HG03175 (cell line): ENCODE results near the gene NENF.
"Not testable (repeated sequence)": the region's sequence is repeated elsewhere in the genome, so short reads cannot be mapped to it uniquely, and the experiment has no call there.

Source experiments
- ATAC-seq: cut with Tn5 transposase; IDR thresholded peaks from one replicate; pipeline ENCODE4 v1.9.1; 2021; ENCODE audit warnings: mild to moderate bottlenecking, moderate library complexity; ENCODE audit not compliant: unreplicated experiment

The NENF gene

DNA sequence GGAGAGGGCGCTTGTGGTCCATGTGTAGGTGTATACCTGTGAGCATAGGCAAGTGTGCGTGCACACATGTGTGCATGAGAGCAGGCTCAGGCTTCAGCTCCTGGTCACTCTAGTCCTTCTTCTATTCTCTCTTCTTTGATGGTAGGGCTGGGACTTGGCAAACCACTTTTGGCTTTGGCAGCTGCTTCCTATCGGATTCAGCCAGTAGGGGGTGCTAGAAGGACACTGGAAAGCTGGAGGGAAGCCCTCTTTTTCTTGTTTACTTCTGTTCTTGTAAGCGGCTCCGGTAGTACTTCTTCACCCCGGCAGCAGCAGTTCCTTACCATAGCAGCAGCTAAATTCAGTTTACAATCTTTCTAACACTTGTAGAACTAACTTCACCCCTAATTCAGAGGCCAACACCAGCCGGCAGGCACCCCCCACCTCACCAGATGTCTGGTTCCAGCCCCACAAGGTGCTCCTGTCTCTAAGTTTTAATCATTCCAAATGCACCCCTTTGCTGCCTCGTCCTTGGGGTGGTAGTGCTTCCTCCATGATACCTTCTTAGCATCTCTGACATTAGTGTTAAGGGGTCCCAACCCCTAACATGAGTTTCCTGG lies 25.1 kb downstream of the NENF start:
- no peak for ATAC-seq

DNA sequence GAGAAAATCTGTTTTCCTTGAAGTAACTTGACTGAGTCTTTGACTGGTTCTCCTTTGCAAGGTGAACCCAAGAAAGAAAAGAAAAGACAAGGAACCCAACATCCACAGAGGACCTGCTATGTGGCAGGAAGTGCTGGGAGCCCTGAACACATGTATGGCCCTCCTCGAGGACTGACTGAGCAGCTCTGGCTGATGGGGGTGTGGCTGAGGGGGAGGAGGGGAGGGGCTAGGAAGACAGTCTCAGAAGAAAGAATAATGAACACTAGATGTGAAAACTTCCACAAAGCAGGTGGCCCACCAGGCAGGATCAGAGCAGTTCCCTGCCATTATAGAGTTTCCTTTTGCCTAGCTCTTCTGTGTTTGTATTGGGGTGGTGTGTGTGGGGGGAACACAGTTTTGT lies 26.1 kb downstream of the NENF start:
- no peak for ATAC-seq

DNA sequence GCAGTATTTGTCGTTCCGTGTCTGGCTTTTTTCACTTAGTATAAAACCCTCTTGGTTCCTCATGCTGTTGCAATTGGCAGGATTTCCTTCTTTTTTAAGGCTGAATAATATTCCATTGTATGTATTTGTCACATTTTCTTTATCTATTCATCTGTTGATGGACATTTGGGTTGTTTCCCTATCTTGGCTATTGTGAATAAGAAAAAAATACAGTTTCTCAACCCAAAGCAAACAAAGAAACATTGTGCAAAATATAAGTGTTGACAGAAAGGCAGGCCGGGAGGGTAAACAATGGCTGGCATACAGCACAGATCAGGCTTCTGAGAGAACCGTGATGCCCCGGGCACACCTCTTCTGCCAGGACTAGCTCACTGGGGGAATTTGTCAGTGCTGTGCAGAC lies 26.9 kb downstream of the NENF start:
- ATAC-seq: no peak

DNA sequence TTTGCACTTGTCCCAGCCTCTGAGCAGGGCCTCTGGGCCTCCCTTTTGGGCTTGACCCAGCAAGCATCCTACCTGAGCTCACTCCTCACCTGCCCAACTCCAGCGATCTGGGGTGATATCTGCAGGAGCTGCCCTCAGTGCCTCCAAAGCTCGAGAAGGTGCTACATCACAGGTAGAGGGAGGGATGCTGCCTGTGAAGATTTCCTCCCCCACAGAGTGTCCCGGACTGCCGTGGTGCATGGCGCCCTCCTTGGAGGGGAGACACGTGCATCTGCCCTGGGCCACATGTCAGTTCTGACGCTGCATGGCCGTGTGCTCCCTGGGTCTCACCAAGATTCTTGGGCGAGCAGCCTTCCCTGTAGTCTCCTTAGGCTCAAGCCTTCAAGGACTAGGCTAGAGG lies 27.7 kb downstream of the NENF start:
- no peak for ATAC-seq

DNA sequence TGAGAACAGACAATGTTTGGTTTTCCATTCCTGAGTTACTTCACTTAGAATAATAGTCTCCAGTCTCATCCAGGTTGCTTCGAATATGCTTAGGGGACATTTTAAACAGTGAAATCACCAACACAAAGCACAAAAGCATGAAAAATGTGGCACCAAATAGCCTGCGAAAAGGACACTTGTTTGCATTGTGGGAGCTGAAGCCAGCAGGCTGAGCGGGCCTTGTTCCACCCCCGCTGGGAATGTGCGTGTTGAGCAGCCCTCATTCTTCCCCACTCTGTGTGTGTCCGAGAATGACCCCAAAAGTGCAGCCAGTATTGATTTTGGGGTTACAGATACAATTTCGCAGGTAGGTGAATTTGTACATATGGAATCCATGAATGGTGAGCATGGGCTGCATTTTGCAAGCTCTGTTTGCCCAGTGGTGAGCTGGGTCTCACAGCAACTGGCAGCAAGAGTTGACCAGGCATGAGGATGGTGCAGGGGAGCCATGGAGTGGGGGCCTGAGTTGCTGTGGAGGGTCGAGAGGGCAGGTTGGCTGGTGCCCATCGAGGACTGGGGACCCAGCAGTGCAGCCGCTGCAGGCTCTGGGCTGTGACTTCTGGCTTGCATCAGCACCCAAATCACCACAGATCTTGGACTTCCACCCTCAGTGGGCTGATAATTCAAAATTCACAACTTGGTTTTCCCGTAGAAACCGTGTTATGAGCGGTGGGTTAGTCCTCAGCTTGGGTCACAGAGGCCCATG lies 29.4 kb downstream of the NENF start:
- ATAC-seq: no peak

DNA sequence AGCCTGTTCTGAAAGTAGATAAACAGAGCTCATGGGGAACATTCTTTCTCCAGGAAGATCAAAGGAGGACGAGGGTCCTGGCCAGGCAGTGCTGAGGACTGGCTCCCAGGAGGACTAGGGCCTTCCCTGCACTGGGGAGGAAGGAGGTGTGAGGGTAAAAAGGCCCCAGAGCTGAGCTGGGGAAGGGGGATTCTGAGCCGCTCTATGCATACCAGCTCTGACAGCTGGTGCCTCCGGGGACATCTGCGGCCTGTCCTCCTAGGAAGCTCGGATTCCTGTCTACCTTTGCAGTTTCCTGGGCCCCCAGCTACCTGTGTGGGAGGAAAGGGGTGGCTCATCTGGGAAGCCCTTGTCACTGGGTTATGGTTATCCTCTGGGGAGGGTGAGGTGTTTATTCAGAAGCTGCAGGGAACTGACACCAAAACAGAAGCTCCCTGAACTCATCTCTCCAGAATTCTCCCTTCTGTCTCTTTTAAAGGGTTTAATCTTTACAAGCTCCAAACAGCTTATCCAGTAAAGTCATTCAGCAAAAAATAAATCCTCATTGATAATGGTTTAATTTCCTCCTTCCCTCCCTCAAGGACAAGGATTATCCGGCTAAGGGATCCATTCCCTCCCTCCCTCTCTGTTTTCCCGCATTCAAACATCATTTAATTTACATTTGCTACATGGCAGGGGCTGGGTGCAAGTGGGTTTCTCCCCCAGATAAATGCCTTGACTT lies 31.0 kb downstream of the NENF start:
- ATAC-seq: no peak

DNA sequence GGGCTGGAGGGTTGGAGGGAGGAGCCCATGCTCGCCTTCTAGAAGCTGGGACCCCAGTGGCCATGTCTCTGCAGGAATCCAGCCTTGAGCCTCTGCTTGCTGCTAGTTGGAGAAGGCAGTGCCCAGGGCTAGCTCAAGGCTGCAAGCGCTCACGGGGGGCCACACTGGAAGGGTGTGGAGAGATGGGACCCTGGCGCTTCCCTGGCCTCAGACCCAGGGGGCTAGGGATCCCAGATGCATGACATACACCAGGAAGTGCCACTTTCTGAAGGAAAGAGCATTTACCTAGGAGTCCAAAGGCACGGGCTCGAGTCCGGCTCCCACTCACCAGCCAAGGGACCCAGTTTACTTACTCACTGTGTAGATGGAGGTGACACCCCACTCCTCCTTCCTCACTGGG lies 32.6 kb downstream of the NENF start:
- no peak for ATAC-seq

DNA sequence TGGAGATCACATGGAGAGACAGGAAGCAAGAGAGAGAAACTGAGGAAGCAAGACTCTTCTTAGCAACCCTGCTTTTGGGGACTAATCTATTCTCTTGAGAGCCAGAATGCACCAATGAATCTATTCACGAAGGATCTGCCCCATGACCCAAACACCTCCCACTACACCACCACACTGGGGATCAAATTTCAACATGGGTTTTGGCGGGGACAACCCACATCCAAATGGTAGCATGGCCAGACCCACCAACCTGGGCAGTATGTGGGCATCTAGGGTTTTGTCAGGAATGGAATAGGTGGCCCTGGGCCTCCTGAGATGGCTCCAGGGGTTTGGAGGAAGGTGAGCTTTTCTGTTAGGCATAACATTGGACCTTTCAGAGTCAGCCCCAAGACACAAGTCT lies 33.7 kb downstream of the NENF start:
- ATAC-seq: no peak

DNA sequence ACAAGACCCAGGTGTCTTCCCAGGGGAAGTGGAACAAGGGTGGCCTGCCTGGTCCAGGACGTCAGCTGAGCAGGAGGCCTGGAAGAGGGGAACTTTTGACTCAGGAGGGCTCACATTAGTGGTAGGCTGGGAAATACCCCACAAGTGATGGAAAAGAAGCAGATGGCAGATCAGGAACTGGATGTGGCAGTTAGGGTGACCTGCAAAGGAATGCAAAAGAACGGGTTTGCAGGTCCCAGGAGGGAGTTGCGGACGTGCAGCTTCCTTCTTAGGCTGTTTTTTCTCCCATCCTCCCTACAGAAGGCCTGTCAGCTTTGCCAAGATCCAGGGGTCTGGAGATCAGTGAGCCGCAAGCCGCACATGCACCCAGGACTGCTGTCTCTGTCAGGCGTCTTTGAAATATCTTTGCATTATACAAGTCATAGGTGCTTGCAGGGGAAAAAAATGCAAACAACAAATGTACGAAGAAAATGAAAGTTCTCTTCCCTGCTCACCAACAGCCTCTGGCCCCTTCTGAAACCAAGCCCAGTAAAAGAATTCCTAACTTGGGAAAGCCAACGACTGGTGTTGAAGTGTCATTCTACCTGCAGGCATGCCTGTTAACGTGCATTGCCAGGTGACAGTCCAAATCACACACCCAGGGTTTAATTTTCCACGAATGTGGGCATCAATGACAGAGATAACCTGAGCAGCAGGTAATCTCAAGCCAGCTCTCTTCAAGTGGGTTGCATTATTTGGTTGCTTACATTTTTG lies 34.4 kb downstream of the NENF start:
- no peak for ATAC-seq

DNA sequence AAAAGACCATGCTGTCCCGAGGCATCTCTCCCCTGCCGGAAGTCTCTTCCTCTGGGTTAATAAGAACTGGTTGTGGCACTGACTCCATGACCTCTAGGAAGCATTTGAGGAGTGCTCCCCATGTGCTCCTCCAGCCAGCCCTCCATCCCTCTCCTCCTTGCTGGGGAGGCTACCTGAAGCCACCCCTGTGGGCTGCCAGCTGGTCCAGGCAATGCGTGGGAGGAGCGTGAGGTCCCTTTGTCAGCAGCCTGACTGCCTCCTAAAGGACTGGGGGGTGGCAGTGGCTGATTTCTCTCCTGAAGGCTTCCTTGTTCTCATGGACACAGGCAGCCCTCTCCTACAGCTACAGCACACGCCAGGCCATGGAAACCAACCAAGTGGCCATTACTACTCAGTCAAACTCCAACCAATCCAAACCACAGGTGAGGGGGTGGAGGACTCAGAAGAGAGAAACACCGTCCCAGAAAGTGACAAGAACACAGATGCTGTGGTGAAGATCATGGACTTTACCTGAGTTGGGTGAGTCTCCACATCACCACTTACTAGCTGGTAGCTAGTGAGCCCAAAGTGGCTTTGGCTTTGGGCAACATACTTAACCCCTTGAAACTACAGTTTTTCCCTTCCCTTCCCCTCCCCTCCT lies 35.2 kb downstream of the NENF start:
- no peak for ATAC-seq

DNA sequence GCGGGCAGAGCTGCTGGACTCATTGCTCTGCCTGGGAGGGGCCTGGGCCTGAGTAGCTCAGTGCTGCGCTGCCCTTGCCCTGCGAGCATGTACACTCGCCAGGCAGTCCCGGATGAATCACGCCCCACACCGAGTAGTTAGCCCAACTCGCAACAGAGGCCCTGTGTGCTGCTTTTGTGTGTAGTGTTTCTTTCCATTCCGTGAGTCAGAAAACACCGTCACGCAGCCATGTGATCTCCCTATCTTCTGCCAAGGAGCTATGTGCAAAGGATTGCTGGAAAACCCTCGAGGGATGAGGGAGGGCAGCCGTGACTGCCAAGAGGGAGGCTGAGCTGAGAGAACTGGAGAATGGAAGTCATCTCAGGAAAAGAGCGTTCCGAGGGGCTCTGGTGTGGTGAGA lies 37.3 kb downstream of the NENF start:
- ATAC-seq: no peak

DNA sequence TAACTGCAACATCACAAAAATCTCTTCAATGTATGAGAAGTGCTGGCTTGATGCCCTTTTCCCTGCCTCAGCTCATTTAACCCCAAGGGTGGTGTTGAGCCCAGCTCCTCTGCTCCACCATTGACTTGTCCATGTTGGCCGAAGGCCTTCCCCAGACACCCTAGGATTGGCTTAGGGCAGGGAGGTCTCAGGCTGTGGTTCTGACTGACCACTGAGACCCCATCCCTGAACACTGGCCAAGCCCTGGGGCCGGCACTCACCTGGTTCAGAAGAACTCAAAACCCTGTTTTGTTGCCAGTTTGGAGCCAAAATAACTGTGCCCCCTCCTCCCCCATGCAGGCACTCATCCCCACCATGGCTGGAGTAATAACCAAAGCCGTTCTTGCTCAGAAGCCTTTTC lies 38.6 kb downstream of the NENF start:
- no peak for ATAC-seq

DNA sequence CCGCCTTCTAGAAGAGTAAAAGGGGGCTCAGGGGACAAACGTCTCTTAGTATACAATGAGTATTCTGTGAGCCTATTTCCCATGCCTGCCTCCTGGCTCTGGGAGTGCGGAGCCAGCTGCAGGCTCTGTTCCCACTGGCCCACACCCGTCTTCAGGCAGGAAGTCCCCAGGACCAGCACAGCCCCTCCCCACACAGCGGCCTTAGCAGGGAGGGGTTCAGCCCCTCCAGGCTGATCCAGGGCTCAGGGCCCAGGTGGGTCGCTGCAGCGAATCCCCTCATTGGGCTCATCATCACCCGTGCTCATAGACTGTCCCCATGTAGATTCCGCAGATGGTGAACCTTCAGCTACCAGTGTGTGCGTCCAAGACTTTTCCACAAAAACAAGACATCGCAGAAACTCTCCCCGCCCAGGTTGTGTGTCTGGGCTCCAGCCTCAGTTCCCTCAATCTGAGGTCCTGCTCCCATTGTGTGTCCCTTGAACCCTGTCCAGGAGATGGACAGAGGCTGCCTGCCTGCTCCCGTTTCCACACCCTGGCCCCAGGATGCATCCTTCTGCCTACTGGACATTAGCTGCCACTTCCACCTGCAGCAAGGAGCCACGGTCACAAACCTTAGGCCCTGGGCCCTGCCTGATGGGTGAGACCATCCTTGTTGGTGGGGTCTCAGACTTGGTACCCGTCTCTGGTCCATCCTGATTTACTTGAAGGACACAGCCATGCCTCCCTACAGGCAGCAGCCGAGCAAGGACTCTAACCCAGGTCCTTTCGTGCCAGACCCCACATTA lies 39.4 kb downstream of the NENF start:
- no peak for ATAC-seq

DNA sequence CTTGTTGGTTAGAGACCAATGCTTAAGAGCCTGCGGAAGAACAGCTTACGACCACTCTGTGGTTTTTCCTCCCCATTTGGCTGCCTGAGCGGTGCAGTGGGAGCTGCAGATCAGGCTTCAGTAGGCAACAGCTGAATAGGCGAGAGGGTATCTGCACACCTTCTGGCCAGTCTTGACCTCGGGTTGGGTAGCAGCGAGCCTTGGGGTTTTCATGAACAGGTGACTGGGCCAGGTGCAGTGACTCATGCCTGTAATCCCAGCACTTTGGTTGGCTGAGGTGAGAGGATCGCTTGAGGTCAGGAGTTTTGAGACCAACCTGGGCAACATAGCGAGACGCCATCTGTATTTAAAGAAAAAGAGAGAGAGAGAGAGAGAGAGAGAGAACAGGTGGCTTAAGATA lies 41.0 kb downstream of the NENF start:
- no peak for ATAC-seq

DNA sequence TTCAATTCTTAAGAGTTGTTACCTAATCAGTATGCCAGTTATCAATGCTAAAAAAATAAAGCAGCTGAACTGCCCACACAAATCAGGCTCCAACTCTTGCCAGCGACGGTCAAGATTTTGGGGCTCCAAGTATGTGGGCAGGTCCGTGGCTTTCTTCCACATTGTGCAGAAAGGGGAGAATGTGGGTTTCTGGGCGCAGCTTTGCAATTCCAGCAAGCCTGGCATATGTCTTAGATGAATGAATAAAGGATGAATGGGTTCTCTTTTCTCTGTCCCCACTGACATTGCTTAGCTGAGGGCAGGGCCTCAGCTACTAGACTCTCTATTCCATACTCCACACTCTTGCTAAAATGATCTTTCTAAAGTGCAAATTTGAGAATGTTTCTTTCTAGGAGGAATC lies 42.4 kb downstream of the NENF start:
- no peak for ATAC-seq

DNA sequence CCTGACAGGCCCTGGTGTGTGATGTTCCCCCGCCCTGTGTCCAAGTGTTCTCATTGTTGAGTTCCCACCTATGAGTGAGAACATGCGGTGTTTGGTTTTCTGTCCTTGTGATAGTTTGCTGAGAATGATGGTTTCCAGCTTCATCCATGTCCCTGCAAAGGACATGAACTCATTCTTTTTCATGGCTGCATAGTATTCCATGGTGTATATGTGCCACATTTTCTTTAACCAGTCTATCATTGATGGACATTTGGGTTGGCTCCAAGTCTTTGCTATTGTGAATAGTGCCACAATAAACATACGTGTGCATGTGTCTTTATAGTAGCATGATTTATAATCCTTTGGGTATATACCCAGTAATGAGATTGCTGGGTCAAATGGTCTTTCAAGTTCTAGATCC lies 43.1 kb downstream of the NENF start:
- ATAC-seq: not testable (repeated sequence)

DNA sequence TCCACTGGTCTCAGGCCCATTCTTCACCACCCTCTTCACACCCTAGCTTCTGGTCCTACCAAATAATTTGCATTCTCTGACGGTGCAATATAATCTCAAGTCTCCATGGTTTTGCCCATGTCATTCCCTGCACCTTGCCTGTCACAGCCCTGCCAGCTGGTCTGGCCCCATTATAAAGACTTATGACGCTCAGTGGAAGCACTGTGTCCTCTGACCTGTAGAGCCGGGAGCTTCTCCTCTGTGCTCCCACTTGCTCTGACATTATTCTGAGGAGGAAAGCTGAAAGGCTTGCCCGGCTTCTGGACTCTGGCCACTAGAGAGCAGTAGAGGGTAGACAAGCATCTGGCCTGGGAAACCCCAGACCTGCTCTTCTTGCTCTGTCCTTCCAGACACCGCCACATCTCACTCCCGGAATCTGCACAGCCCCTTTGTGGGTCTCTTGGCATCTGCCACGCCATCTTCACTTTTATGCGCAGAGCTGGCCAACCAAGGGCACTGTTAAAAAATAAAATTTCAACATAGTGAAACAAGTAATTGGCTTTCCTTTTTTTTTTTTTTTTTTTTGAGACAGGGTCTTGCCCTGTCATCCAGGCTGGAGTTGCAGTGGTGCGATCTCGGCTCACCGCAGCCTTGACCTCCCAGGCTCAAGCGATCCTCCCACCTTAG lies 44.4 kb downstream of the NENF start:
- peak; percentile 86 for ATAC-seq

DNA sequence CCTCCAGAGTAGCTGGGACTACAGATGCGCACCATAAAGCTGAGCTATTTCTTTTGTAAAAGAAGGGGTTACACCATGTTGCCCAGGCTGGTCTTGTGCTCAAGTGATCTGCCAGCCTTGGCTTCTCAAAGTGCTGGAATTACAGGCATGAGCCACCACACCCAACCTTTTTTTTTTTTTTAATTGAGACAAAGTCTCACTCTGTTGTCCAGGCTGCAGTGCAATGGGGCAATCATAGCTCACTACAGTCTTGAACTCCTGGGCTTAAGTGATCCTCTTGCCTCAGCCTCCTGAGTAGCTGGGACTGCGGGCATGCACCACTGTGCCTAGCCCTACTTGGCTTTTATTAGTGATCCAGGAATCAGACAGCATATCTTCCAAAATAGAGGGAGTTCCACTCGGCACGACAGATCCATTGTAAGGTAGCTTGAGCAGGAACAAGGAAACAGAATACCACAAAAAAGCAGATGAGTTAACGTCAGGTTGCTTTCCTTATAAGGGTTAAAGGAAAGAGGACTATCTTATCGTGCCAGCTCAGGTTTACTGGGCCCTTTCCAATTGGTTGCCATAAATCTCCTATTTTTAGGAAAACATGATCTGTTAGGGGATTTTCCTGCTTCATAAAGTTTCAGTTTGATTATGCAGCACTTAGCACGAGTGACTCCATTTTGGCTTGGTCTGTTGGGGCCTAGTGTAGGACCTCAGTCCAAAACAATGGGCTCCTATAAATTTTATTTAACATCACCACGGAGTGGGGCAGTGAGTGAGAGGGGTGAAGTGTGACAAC lies 45.2 kb downstream of the NENF start:
- no peak for ATAC-seq

DNA sequence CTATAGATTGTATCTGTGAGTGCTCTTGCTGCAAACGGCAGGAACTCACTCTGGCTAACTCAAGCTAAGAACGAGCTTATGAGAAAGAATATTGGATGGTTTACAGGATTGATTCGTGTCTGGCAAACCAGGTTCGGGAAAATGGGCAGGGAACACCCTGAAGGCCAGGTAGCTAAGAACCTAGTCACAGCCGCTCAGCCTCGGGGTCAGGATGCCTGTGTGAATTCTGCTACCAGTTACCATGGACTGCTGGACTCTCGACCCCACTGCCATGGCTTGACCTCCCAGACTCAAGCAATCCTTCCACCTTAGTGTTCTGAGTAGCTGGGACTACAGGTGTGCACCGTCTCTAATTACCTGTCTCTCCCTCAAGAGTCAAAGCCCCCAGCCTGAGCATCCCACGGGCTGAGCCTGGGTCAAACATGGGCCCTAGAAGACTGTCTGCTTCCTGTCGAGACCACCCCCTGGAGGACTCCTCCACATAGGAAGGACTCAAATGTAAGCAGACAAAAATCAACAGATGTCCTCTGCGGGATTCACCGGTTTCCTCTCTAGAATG lies 45.8 kb downstream of the NENF start:
- ATAC-seq: no peak
